Measurements from ENCODE around the gene ST8SIA1. TPM values are rescaled to one million over a fixed set of nuclear protein-coding genes. Genes with fewer than 3 reads are reported as not detected.
"Not testable (repeated sequence)": the region's sequence is repeated elsewhere in the genome, so short reads cannot be mapped to it uniquely, and the experiment has no call there.

The ST8SIA1 gene, protein sequence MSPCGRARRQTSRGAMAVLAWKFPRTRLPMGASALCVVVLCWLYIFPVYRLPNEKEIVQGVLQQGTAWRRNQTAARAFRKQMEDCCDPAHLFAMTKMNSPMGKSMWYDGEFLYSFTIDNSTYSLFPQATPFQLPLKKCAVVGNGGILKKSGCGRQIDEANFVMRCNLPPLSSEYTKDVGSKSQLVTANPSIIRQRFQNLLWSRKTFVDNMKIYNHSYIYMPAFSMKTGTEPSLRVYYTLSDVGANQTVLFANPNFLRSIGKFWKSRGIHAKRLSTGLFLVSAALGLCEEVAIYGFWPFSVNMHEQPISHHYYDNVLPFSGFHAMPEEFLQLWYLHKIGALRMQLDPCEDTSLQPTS
- 8.5 TPM for total RNA-seq
- long read RNA-seq, full-length matches to known transcripts, result 7 of 9 reads
- long read RNA-seq, partial matches to known transcripts, result 0 of 9 reads
- long read RNA-seq, other reads (novel, unspliced or antisense), result 2 of 9 reads

GRCh38 chr12:22334410-22335100, at the start of gene ST8SIA1:
TSS of gene ST8SIA1 (minus strand) at chr12:22334707. CDS start at chr12:22334232, 475 bp downstream.
- H3K27ac ChIP-seq, result peak within 1 kb of the TSS; percentile 68
- H3K4me1 ChIP-seq, result peaks cover 5% of the 10 kb centered on the region
- intact Hi-C loops (cut with DNase I), result no loop called here
- no peaks in the 10 kb centered on the region for H3K9me3 ChIP-seq
- no peak for TF ChIP-seq CTCF (IDR thresholded peaks at IDR 0.05)
- ATAC-seq, result peak; percentile 39
- peak within 1 kb of the TSS; percentile 60 for H3K4me3 ChIP-seq
- DNase-seq, result peak; percentile 70
- no peaks in the 10 kb centered on the region for H3K36me3 ChIP-seq
- peaks cover 14% of the 10 kb centered on the region for H3K27me3 ChIP-seq

GRCh38 chr12:22380031-22380430, 45.5 kb upstream of the ST8SIA1 start:
- no peak for ATAC-seq
- H3K9me3 ChIP-seq, result no peaks in the 10 kb centered on the region

DNA sequence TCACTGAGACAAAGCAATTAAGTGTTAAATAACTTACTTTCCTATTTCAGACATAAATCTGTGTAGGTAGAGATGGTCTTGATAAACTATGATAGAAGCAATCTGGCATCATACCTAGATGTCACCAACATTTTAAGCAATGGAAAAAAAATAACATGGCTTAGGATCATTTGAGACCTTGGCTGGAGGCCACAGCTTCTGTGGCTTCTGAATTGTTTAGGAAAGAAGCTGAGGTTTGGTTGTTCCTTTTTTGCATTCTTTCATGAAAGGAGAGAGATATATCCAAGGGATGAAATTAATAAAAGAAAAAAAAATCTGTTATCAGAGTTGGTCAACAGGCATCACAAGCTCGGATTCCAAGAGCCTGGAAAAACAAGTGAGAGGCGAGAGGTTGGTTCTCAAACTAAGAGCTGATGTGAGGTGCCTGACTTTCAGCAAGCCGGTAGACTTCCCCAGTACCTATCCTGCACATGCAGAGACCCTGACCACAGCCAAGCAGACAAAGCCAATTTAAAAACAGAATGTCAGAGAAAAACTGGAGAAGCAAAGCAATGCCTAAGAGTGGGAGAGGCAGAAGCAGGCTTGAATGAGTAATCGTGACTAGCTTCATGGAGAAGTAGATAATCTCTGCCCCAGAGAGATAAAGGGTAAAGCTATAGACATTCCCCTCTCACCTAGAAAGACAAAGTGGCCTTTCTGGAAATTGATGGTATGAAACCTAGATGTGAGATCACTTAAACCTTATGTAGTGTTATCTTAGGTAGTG, 43.4 kb upstream of the ST8SIA1 start:
- intact Hi-C loops (cut with DNase I), result no loop called here
- DNase-seq, result no peak
- H3K27ac ChIP-seq, result no peak overlapping the region
- ATAC-seq, result no peak
- H3K27me3 ChIP-seq, result no peaks in the 10 kb centered on the region
- H3K9me3 ChIP-seq, result no peaks in the 10 kb centered on the region
- H3K4me3 ChIP-seq, result no peak overlapping the region
- no peaks in the 10 kb centered on the region for H3K4me1 ChIP-seq
- TF ChIP-seq CTCF (IDR thresholded peaks at IDR 0.05), result no peak
- H3K36me3 ChIP-seq, result no peaks in the 10 kb centered on the region

More at GRCh38 chr12:22380031-22380430, 45.5 kb upstream of the ST8SIA1 start:
- intact Hi-C loops (cut with DNase I), result no loop called here
- no peaks in the 10 kb centered on the region for H3K27me3 ChIP-seq
- no peak for DNase-seq
- no peaks in the 10 kb centered on the region for H3K4me1 ChIP-seq
- H3K36me3 ChIP-seq, result no peaks in the 10 kb centered on the region
- H3K27ac ChIP-seq, result no peak overlapping the region
- H3K4me3 ChIP-seq, result no peak overlapping the region
- TF ChIP-seq CTCF (IDR thresholded peaks at IDR 0.05), result no peak

DNA sequence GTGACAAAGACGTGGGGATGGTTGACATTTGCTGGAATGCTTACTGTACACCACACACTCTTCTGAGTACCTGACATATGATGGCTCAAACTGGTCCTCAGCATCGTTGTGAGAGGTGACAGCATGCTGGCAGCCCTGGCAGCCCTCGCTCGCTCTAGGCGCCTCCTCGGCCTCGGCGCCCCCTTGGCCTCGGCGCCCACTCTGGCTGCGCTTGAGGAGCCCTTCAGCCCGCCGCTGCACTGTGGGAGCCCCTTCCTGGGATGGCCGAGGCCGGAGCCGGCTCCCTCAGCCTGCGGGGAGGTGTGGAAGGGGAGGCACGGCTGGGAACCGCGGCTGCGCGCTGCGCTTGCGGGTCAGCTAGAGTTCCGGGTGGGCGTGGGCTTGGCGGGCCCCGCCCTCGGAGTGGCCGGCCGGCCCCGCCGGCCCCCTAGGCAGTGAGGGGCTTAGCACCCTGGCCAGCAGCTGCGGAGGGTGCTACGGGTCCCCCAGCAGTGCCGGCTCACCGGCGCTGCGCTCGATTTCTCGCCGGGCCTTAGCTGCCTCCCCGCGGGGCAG, 42.2 kb upstream of the ST8SIA1 start:
- H3K9me3 ChIP-seq; intact Hi-C loops (cut with DNase I); DNase-seq; H3K4me3 ChIP-seq; H3K4me1 ChIP-seq; H3K27ac ChIP-seq; H3K27me3 ChIP-seq; H3K36me3 ChIP-seq; ATAC-seq: not testable (repeated sequence)

GRCh38 chr12:22374508-22374907, 40.0 kb upstream of the ST8SIA1 start:
- intact Hi-C loops (cut with DNase I), result no loop called here
- no peak for TF ChIP-seq CTCF (IDR thresholded peaks at IDR 0.05)
- no peak overlapping the region for H3K27ac ChIP-seq
- no peaks in the 10 kb centered on the region for H3K36me3 ChIP-seq
- DNase-seq (no peak), ATAC-seq (no peak)
- H3K4me1 ChIP-seq, result no peaks in the 10 kb centered on the region
- no peaks in the 10 kb centered on the region for H3K27me3 ChIP-seq
- H3K4me3 ChIP-seq, result no peak overlapping the region
- H3K9me3 ChIP-seq, result no peaks in the 10 kb centered on the region

Data from upper lobe of right lung (tissue), 1 donor.